Choroid plexus epithelial cell (primary cell): ENCODE data around the gene GALK2.
A peak's percentile ranks its signal among the peaks of the same experiment; 100 is the strongest.

Experiments
- DNase-seq: peaks from one replicate; pipeline ENCODE4 v3.0.0-alpha.2; 2010; ENCODE audit warnings: low read depth
- H3K4me3 ChIP-seq: 2 replicates; pipeline ENCODE4 v1.5.1; 2011; ENCODE audit warnings: low read depth, mild to moderate bottlenecking, control low read depth, low read length, moderate library complexity
- CTCF ChIP-seq: conservative IDR thresholded peaks from 2 replicates; pipeline ENCODE4 v1.5.1; 2011; ENCODE audit warnings: low read depth, mild to moderate bottlenecking, control low read depth, inconsistent platforms, low read length, moderate library complexity

GALK2 gene

GRCh38 chr15:49215768-49216739, 46.0 kb downstream of the GALK2 start:
- peak; percentile 9 for TF ChIP-seq CTCF
- no peak overlapping the region for H3K4me3 ChIP-seq
- peak; percentile 31 for DNase-seq

GRCh38 chr15:49223536-49224274, 53.7 kb downstream of the GALK2 start:
- no peak for DNase-seq
- TF ChIP-seq CTCF: no peak
- no peak overlapping the region for H3K4me3 ChIP-seq

- DNase-seq: peak; percentile 76
These were observed 55.7 kb downstream of the GALK2 start for GRCh38 chr15:49225572-49226281.

GRCh38 chr15:49227602-49228001, 57.6 kb downstream of the GALK2 start:
- no peak overlapping the region for H3K4me3 ChIP-seq
- TF ChIP-seq CTCF: no peak
- DNase-seq: no peak

More at GRCh38 chr15:49225572-49226281, 55.7 kb downstream of the GALK2 start:
- peak; percentile 52 for TF ChIP-seq CTCF
- H3K4me3 ChIP-seq: no peak overlapping the region

GRCh38 chr15:49229922-49230321, 59.9 kb downstream of the GALK2 start:
- DNase-seq: peak; percentile 38
- TF ChIP-seq CTCF: no peak
- no peak overlapping the region for H3K4me3 ChIP-seq

- no peak for TF ChIP-seq CTCF
- DNase-seq: no peak
- no peak overlapping the region for H3K4me3 ChIP-seq
These were observed 62.3 kb downstream of the GALK2 start for GRCh38 chr15:49232236-49232806.
